PC-3 (cell line): ENCODE results near the gene SPIRE1. TPM values are rescaled to one million over a fixed set of nuclear protein-coding genes. Genes with fewer than 3 reads are reported as not detected.

Experiments
- ATAC-seq: fragments of 200-7000 bp; cut with Tn5 transposase; 2 replicates; pipeline ENCODE4 v1.9.1; 2020; ENCODE audit warnings: mild to moderate bottlenecking, moderate library complexity
- BruUV-seq: library from RNA; stranded (reverse); fragments of 400-500 nt; replicated peaks from 2 replicates; lab custom pipeline; 2021; lab: Mats Ljungman, UMichigan
- CTCF ChIA-PET: fragments of 300-600 bp; sonication (Branson Sonifier 250); formaldehyde crosslinking; loops from one replicate; lab custom pipeline; 2022; ENCODE audit warnings: antibody characterized with exemption; lab: Charles Lee
- POLR2A ChIA-PET: fragments of 300-600 bp; sonication (Branson Sonifier 250); formaldehyde crosslinking; loops from one replicate; lab custom pipeline; 2022; ENCODE audit warnings: antibody characterized with exemption; ENCODE audit not compliant: unreplicated experiment; lab: Charles Lee
- DNase-seq: peaks from one replicate; pipeline ENCODE4 v3.0.0-alpha.2; 2015
- H2AFZ ChIP-seq: fragments of 300-600 bp; sonication (generic); 2 replicates; pipeline ENCODE4 v1.6.0; 2016; ENCODE audit warnings: antibody characterized with exemption, low read length
- H3F3A ChIP-seq: fragments of 300-600 bp; sonication (generic); one replicate; pipeline ENCODE4 v1.6.0; 2017; ENCODE audit warnings: antibody characterized with exemption, low read length, control low read depth, mild to moderate bottlenecking; ENCODE audit not compliant: unreplicated experiment
- H3K27ac ChIP-seq: fragments of 300-600 bp; sonication (generic); 2 replicates; pipeline ENCODE4 v1.5.1; 2016; ENCODE audit warnings: mild to moderate bottlenecking, low read length
- H3K27me3 ChIP-seq: fragments of 300-600 bp; sonication (generic); 2 replicates; pipeline ENCODE4 v1.6.1; 2016; ENCODE audit warnings: low read length, mixed read lengths
- H3K36me3 ChIP-seq: fragments of 300-600 bp; sonication (generic); 2 replicates; pipeline ENCODE4 v1.6.1; 2016; ENCODE audit warnings: low read depth, mixed run types, low read length, mixed read lengths
- H3K4me1 ChIP-seq: fragments of 300-600 bp; sonication (generic); 2 replicates; pipeline ENCODE4 v1.5.1; 2016; ENCODE audit warnings: low read length; ENCODE audit not compliant: insufficient read depth
- H3K4me2 ChIP-seq: fragments of 300-600 bp; sonication (generic); 2 replicates; pipeline ENCODE4 v1.6.0; 2016; ENCODE audit warnings: low read length
- H3K4me3 ChIP-seq: fragments of 300-600 bp; sonication (generic); 2 replicates; pipeline ENCODE4 v1.5.1; 2016; ENCODE audit warnings: mild to moderate bottlenecking, low read length, mixed read lengths
- H3K79me2 ChIP-seq: fragments of 300-600 bp; sonication (generic); 2 replicates; pipeline ENCODE4 v1.6.1; 2017; ENCODE audit warnings: low read length, mixed read lengths
- H3K9ac ChIP-seq: fragments of 300-600 bp; sonication (generic); 2 replicates; pipeline ENCODE4 v1.6.0; 2016; ENCODE audit warnings: mild to moderate bottlenecking, low read length
- H3K9me2 ChIP-seq: fragments of 300-600 bp; sonication (generic); replicated peaks from 2 replicates; pipeline ENCODE4 v1.6.1; 2016; ENCODE audit warnings: mixed run types, low read length, mixed read lengths
- H3K9me3 ChIP-seq: fragments of 300-600 bp; sonication (generic); 2 replicates; pipeline ENCODE4 v1.6.1; 2016; ENCODE audit warnings: low read length, mixed read lengths
- H4K20me1 ChIP-seq: fragments of 300-600 bp; sonication (generic); 2 replicates; pipeline ENCODE4 v1.6.1; 2016; ENCODE audit warnings: low read length, mixed read lengths
- EZH2 ChIP-seq: fragments of 300-600 bp; sonication (generic); IDR thresholded peaks from one replicate; pipeline ENCODE4 v1.6.1; 2017; ENCODE audit warnings: antibody characterized with exemption, mild to moderate bottlenecking, low read length; ENCODE audit not compliant: unreplicated experiment
- EZH2phosphoT487 ChIP-seq: fragments of 300-600 bp; sonication (generic); IDR thresholded peaks from 2 replicates; pipeline ENCODE4 v1.6.1; 2018; ENCODE audit warnings: mild to moderate bottlenecking, antibody characterized with exemption, low read length, borderline replicate concordance
- intact Hi-C: fragments of 100-400 bp; cut with micrococcal nuclease; formaldehyde crosslinking; loops from 2 replicates; pipeline ENCODE4 v1.9.0; 2023
- total RNA-seq: library from RNA; depleted of rRNA; stranded (reverse); fragments of >200 nt; gene quantifications from 2 replicates; pipeline ENCODE4 v1.2.3, GENCODE V29; 2014
- TF ChIP-seq, protein P1 (sequence below): fragments of 300-600 bp; sonication (generic); conservative IDR thresholded peaks from 2 replicates; pipeline ENCODE4 v1.5.1; 2017; ENCODE audit warnings: antibody characterized with exemption, low read depth, mild to moderate bottlenecking, low read length

Gene SPIRE1
- total RNA-seq, 1 experiment from 2014 or later = 32.4 TPM

DNA sequence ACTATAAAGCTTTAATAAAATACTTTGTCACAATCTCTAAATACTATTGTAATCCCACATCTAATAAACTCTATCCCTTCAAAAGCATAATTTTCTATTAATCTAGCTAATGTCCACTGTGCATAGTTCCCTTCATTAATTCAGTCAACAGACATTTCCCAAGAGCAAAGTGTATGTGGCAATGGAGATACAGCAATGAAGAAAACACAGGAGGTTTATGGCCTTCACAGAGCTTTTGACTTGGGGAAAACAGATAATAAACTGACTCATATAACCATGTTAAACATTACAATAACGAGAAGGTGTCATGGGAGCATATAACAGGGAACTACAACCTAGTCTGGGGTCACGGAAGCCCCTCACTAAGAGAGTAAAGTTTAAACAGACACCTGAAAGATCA, 86.3 kb downstream of the SPIRE1 start:
- ChIA-PET POLR2A (interaction anchor here (0.7 kb wide), 1 partner anchor 59 kb away, joined by 3 read pairs; no protein-coding TSS in a partner anchor), CTCF (no interaction called here)
- Histone ChIP-seq H3K4me2 (no peak overlapping the region), H4K20me1 (no peaks in the 10 kb centered on the region; the same call in 1 of the 2 replicates), H3K9ac (no peak overlapping the region), H3K4me3 (no peak overlapping the region), H3K36me3 (no peaks in the 10 kb centered on the region), H3F3A (no peaks in the 10 kb centered on the region), H3K27ac (no peak overlapping the region), H3K79me2 (peaks cover 31% of the 10 kb centered on the region), H2AFZ (no peak overlapping the region), H3K9me2 (no peaks in the 10 kb centered on the region), H3K27me3 (no peaks in the 10 kb centered on the region), H3K9me3 (no peaks in the 10 kb centered on the region), H3K4me1 (peaks cover 16% of the 10 kb centered on the region)
- TF ChIP-seq, protein P1, sequence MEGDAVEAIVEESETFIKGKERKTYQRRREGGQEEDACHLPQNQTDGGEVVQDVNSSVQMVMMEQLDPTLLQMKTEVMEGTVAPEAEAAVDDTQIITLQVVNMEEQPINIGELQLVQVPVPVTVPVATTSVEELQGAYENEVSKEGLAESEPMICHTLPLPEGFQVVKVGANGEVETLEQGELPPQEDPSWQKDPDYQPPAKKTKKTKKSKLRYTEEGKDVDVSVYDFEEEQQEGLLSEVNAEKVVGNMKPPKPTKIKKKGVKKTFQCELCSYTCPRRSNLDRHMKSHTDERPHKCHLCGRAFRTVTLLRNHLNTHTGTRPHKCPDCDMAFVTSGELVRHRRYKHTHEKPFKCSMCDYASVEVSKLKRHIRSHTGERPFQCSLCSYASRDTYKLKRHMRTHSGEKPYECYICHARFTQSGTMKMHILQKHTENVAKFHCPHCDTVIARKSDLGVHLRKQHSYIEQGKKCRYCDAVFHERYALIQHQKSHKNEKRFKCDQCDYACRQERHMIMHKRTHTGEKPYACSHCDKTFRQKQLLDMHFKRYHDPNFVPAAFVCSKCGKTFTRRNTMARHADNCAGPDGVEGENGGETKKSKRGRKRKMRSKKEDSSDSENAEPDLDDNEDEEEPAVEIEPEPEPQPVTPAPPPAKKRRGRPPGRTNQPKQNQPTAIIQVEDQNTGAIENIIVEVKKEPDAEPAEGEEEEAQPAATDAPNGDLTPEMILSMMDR = no peak
- TF ChIP-seq EZH2 (no peak), EZH2phosphoT487 (no peak)
- ATAC-seq (no peak), DNase-seq (no peak)
- no TSS peak for BruUV-seq
- intact Hi-C loops = no loop called here

DNA sequence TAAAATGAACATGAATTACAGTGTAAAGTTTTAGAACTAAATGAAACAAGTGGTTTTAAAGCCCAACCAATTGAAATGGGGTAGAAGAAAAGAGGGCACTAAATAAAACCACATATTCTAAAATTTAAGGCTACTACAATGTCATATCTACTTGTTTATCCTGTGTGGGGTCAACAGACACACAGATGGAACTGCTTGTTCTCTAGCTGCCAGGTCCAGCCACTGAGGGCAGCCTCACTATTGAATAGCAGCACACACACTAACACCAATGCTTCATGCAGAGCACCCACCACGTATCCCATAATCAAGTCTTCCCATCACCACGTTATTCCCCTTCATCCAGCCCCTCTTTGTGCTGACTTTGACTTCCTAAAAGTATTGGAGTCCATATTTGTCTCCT, 88.1 kb downstream of the SPIRE1 start:
- H3K27me3 ChIP-seq = no peaks in the 10 kb centered on the region
- no peaks in the 10 kb centered on the region; the same call in 1 of the 2 replicates for H4K20me1 ChIP-seq
- TF ChIP-seq, protein P1 = no peak
- TF ChIP-seq EZH2phosphoT487 (no peak), EZH2 (no peak)
- no peaks in the 10 kb centered on the region for H3K9me3 ChIP-seq
- intact Hi-C loops = no loop called here
- no peak overlapping the region for H3K27ac ChIP-seq
- no peaks in the 10 kb centered on the region for H3K9me2 ChIP-seq
- H3K79me2 ChIP-seq = peaks cover 34% of the 10 kb centered on the region
- no peak overlapping the region for H3K9ac ChIP-seq
- no TSS peak for BruUV-seq
- H2AFZ ChIP-seq = no peak overlapping the region
- H3K4me3 ChIP-seq = no peak overlapping the region
- peaks cover 10% of the 10 kb centered on the region for H3K4me1 ChIP-seq
- no peak; the same call in 1 of the 2 replicates for ATAC-seq
- H3K4me2 ChIP-seq = 0 out of 2 replicates have a peak overlapping the region, but pooled peaks have one; percentile 9
- no peaks in the 10 kb centered on the region for H3K36me3 ChIP-seq
- ChIA-PET CTCF (no interaction called here), POLR2A (interaction anchor here (0.6 kb wide), 1 partner anchor 28 kb away, joined by 4 read pairs; no protein-coding TSS in a partner anchor)
- H3F3A ChIP-seq = no peaks in the 10 kb centered on the region
- DNase-seq = no peak

DNA sequence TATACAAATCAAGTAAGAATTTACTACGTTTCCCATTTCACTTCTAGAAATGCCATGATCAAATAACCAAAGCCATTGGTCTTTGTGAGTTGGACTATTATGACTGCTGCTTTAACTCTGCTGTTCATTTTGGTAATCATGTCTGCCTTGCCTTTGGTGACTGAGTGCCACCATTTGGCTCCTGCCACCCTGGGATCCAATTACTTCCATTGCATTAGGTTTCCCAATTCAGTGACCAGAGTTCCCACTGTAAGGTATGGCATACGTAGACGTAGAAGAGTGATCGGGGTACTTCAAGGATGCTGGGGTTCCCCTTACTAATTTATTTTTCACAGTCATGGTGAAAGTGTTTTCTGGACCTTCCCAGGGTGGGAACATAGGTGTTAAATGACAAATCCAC, 90.1 kb downstream of the SPIRE1 start:
- no peak overlapping the region for H2AFZ ChIP-seq
- H3K36me3 ChIP-seq = no peaks in the 10 kb centered on the region
- H3F3A ChIP-seq = no peaks in the 10 kb centered on the region
- no peak overlapping the region for H3K4me2 ChIP-seq
- no peaks in the 10 kb centered on the region for H3K9me2 ChIP-seq
- H3K27me3 ChIP-seq = no peaks in the 10 kb centered on the region
- DNase-seq (no peak), ATAC-seq (no peak)
- TF ChIP-seq EZH2phosphoT487 = no peak
- TSS peak; percentile 5 for BruUV-seq
- H3K9ac ChIP-seq = no peak overlapping the region
- peaks cover 10% of the 10 kb centered on the region for H3K4me1 ChIP-seq
- H3K27ac ChIP-seq = no peak overlapping the region
- H3K79me2 ChIP-seq = peaks cover 50% of the 10 kb centered on the region
- no peaks in the 10 kb centered on the region for H3K9me3 ChIP-seq
- intact Hi-C loops = no loop called here
- POLR2A ChIA-PET = no interaction called here
- H3K4me3 ChIP-seq = no peak overlapping the region
- CTCF ChIA-PET = no interaction called here
- H4K20me1 ChIP-seq = no peaks in the 10 kb centered on the region; the same call in 1 of the 2 replicates
